Glomerular visceral epithelial cell (primary cell): ENCODE results near the gene CSDE1.

ENCODE experiments used
- DNase-seq: peaks from one replicate; pipeline ENCODE4 v3.0.0-alpha.2; 2016; ENCODE audit errors: extremely low spot score

CSDE1 gene

GRCh38 chr1:114702737-114703136 is 55.0 kb downstream of the CSDE1 start:
- no peak for DNase-seq

GRCh38 chr1:114701931-114702330 is 55.9 kb downstream of the CSDE1 start:
- no peak for DNase-seq

- DNase-seq, result peak; percentile 12
Measured at GRCh38 chr1:114700036-114700600, 57.7 kb downstream of the CSDE1 start.

- no peak for DNase-seq
Measured at GRCh38 chr1:114696810-114697209, 61.0 kb downstream of the CSDE1 start.

GRCh38 chr1:114695430-114696058 is 62.2 kb downstream of the CSDE1 start, which contains the start of gene AMPD1:
Gene AMPD1 (minus strand): TSS chr1:114695546. CDS start chr1:114695471, 75 bp downstream.
- peak; percentile 38 for DNase-seq

- DNase-seq, result no peak
Measured at GRCh38 chr1:114694540-114695310, 63.1 kb downstream of the CSDE1 start.

GRCh38 chr1:114692947-114693346 is 64.8 kb downstream of the CSDE1 start:
- DNase-seq, result no peak

GRCh38 chr1:114691061-114691460 is 66.7 kb downstream of the CSDE1 start:
- DNase-seq, result no peak

- DNase-seq, result no peak
Measured at GRCh38 chr1:114690148-114690547, 67.6 kb downstream of the CSDE1 start.

GRCh38 chr1:114688526-114688925 is 69.3 kb downstream of the CSDE1 start:
- DNase-seq, result no peak

GRCh38 chr1:114685851-114686250 is 71.9 kb downstream of the CSDE1 start:
- no peak for DNase-seq

- no peak for DNase-seq
Measured at GRCh38 chr1:114677691-114678090, 80.1 kb downstream of the CSDE1 start.

- DNase-seq, result no peak
Measured at GRCh38 chr1:114676115-114676514, 81.7 kb downstream of the CSDE1 start.

GRCh38 chr1:114671939-114672275 is 85.9 kb downstream of the CSDE1 start:
- no peak for DNase-seq

GRCh38 chr1:114671011-114671938 is 86.5 kb downstream of the CSDE1 start:
- DNase-seq, result no peak

GRCh38 chr1:114670083-114671010 is 87.4 kb downstream of the CSDE1 start:
- DNase-seq, result peak; percentile 93

GRCh38 chr1:114669562-114670082 is 88.2 kb downstream of the CSDE1 start, which contains the start of gene DENND2C:
Gene DENND2C (minus strand): TSS chr1:114670049. CDS start chr1:114625984, 44,065 bp downstream.
- no peak for DNase-seq

- peak; percentile 31 for DNase-seq
Measured at GRCh38 chr1:114668784-114669561, 88.8 kb downstream of the CSDE1 start.

GRCh38 chr1:114668373-114668772 is 89.4 kb downstream of the CSDE1 start:
- DNase-seq, result no peak

GRCh38 chr1:114666954-114667353 is 90.8 kb downstream of the CSDE1 start:
- DNase-seq, result no peak
